Prostate gland (tissue), 2 donors: ENCODE measurements around the gene SCLT1.

Experiments used
- CTCF ChIP-seq, 4 experiments: fragments of 200-600 bp in 2 of 4; fragments of 450-650 bp in 2 of 4; sonication (generic) in 2 of 4; IDR thresholded peaks; 1 replicate in 3 of 4; 2 replicates in 1 of 4; pipeline ENCODE4 v1.5.1; 2016 to 2019; ENCODE audit warnings: antibody characterized with exemption in 4 of 4, mild to moderate bottlenecking in 2 of 4, moderate library complexity in 2 of 4
- POLR2A ChIP-seq: fragments of 450-650 bp; IDR thresholded peaks from one replicate; pipeline ENCODE4 v1.6.1; 2016; ENCODE audit warnings: antibody characterized with exemption, mild to moderate bottlenecking

GRCh38 chr4:128841402-128841801 lies 251.9 kb downstream of the SCLT1 start:
- no peak for TF ChIP-seq CTCF (IDR thresholded peaks at IDR 0.05)
- TF ChIP-seq POLR2A, result no peak
